ENCODE results near the gene NACC2. TPM values are rescaled to one million over a fixed set of nuclear protein-coding genes. Genes with fewer than 3 reads are reported as not detected.

Gene NACC2
- total and polyA plus RNA-seq, 2 donors (not counting 3 experiments of a cell fraction or from before 2014, with no cell fraction given): 15.8 to 27.1 TPM

DNA sequence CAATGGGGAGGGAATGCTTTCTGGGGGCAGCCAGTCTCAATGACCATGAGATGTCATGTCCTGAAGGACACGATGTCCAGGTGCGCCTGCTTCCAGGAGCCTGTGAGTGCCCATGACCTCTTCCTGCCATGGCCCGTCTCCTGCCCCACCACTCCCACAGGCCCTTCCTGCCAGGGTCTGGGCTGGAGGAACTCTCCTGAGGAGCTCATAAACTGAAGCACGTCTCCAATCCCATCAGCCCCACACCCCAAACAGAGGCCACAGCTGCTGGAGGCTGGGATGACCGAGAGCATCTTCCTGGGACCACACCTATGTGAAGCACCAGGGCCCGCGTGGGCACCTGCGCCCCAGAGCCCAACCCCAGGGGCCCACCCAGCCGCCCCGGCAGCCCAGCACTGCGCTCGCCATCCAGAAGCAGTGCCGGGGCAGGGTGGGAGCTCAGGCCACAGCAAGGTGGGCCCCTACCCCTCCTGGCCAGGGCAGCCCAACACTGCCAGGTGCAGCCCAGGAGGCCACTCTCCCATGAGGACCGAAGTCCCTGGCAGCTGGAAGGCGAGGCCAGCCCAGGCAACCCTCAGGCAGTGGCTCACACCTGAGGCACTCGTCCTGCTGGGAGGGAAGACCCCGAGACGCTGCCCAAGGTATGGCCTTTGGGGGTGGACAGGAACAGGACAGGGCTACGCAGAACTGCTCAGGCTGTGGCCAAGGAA is 80.0 kb downstream of the NACC2 start:
- Histone ChIP-seq H3K36me3 (ENCODE audit: control insufficient read depth in 2 of 2, extremely low read depth in 1 of 2, insufficient read depth in 2 of 2, low read length in 2 of 2) (peaks cover 0 to 2% of the 10 kb centered on the region in 2 experiments), H3K9me3 (replicated peaks; ENCODE audit: control insufficient read depth, insufficient read depth, low read length) (no peaks in the 10 kb centered on the region), H2AFZ (ENCODE audit: low read depth, low read length) (no peak overlapping the region), H3K9me1 (replicated peaks; ENCODE audit: control insufficient read depth, extremely low read depth, insufficient read depth, low read length) (no peaks in the 10 kb centered on the region), H3K27ac (ENCODE audit: insufficient read depth, low read depth, low read length) (no peak overlapping the region), H3K4me2 (ENCODE audit: insufficient read depth, low read length) (no peak overlapping the region), H3K79me2 (ENCODE audit: control insufficient read depth, insufficient read depth, low read length) (peaks cover 18% of the 10 kb centered on the region), H4K20me1 (replicated peaks; ENCODE audit: control insufficient read depth, extremely low read depth, insufficient read depth, low read length) (no peaks in the 10 kb centered on the region), H3K27me3 (ENCODE audit: control insufficient read depth in 2 of 2, insufficient read depth in 2 of 2, low read length in 2 of 2) (no peaks in the 10 kb centered on the region), H3K4me3 (replicated peaks in 1 of 3; ENCODE audit: insufficient read depth in 1 of 3, low read depth in 1 of 3, low read length in 3 of 3) (no peak overlapping the region), H3K4me1 (ENCODE audit: control insufficient read depth, extremely low read depth, insufficient read depth, low read length) (peaks cover 27% of the 10 kb centered on the region), H3K9ac (replicated peaks; ENCODE audit: extremely low read depth, insufficient read depth, low read length) (no peak overlapping the region)
- DNase-seq (ENCODE audit: low read depth, low spot score): no peak
- CTCF ChIA-PET: interaction anchor here (1.0 kb wide), 1 partner anchor 114 kb away, joined by 3 read pairs; no protein-coding TSS in a partner anchor
- dilution Hi-C loops (cut with MboI; ENCODE audit: extremely low pct_ligation_motif_present, low sequenced_read_pairs) (no loop called here), intact Hi-C loops (cut with micrococcal nuclease) (no loop called here)
- no peak for FAIRE-seq
- POLR2A ChIA-PET: no interaction called here
- no TSS peak for BruUV-seq (replicated peaks)
- TF ChIP-seq JUN (IDR thresholded peaks at IDR 0.05; ENCODE audit: borderline replicate concordance, insufficient read depth, insufficient read length, low read depth): no peak
- no peak for TF ChIP-seq POLR2AphosphoS5 (IDR thresholded peaks at IDR 0.05; ENCODE audit: insufficient read depth, low read depth, low read length)
- no peak for TF ChIP-seq MAX (IDR thresholded peaks at IDR 0.05; ENCODE audit: insufficient read depth, insufficient read length)
- TF ChIP-seq, protein P1, sequence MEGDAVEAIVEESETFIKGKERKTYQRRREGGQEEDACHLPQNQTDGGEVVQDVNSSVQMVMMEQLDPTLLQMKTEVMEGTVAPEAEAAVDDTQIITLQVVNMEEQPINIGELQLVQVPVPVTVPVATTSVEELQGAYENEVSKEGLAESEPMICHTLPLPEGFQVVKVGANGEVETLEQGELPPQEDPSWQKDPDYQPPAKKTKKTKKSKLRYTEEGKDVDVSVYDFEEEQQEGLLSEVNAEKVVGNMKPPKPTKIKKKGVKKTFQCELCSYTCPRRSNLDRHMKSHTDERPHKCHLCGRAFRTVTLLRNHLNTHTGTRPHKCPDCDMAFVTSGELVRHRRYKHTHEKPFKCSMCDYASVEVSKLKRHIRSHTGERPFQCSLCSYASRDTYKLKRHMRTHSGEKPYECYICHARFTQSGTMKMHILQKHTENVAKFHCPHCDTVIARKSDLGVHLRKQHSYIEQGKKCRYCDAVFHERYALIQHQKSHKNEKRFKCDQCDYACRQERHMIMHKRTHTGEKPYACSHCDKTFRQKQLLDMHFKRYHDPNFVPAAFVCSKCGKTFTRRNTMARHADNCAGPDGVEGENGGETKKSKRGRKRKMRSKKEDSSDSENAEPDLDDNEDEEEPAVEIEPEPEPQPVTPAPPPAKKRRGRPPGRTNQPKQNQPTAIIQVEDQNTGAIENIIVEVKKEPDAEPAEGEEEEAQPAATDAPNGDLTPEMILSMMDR (IDR thresholded peaks at IDR 0.05; ENCODE audit: extremely low read depth in 1 of 2, insufficient read depth in 1 of 2, low read depth in 1 of 2, low read length in 2 of 2): no peak
- TF ChIP-seq MYC (IDR thresholded peaks at IDR 0.05; ENCODE audit: low read depth, low read length): no peak
- no peak for TF ChIP-seq POLR2A (IDR thresholded peaks at IDR 0.05; ENCODE audit: low read depth, low read length)
- no peak for TF ChIP-seq EZH2 (IDR thresholded peaks at IDR 0.05; ENCODE audit: borderline replicate concordance, low read depth, low read length, severe bottlenecking)
- TF ChIP-seq FOS (IDR thresholded peaks at IDR 0.05; ENCODE audit: borderline replicate concordance, insufficient read depth, low read length): no peak
- TF ChIP-seq GATA2 (IDR thresholded peaks at IDR 0.05; ENCODE audit: insufficient read depth, insufficient read length, low read depth, low read length): no peak
